Endothelial cell of umbilical vein (primary cell): ENCODE results near the gene MYOD1. TPM values are rescaled to one million over a fixed set of nuclear protein-coding genes. Genes with fewer than 3 reads are reported as not detected.

ENCODE experiments used
- BruUV-seq: library from RNA; stranded (reverse); fragments of 400-500 nt; replicated peaks from 2 replicates; lab custom pipeline; 2021; lab: Mats Ljungman, UMichigan
- CTCF ChIA-PET: fragments of 300-600, 350-600 bp; sonication (Branson Sonifier 250); formaldehyde crosslinking; loops from one replicate; lab custom pipeline; 2021; ENCODE audit warnings: antibody characterized with exemption, inconsistent platforms; lab: Charles Lee
- POLR2A ChIA-PET: fragments of 300-600, 350-600 bp; sonication (Branson Sonifier 250); formaldehyde crosslinking; loops from one replicate; lab custom pipeline; 2021; ENCODE audit warnings: antibody characterized with exemption, inconsistent platforms; lab: Charles Lee
- DNase-seq: peaks from one replicate; pipeline ENCODE4 v3.0.0-alpha.2; 2011; ENCODE audit warnings: low read depth, low spot score
- FAIRE-seq: peaks from 2 replicates; lab custom pipeline; 2011; peaks lifted over from hg19 to GRCh38; lab: Jason Lieb, UNC
- H2AFZ ChIP-seq: 2 replicates; pipeline ENCODE4 v1.6.0; 2012; ENCODE audit warnings: low read depth, low read length, control low read depth, inconsistent platforms
- H3K27ac ChIP-seq: 2 replicates; pipeline ENCODE4 v1.5.1; 2011; ENCODE audit warnings: low read depth, mild to moderate bottlenecking, control low read depth, low read length, moderate library complexity; ENCODE audit not compliant: insufficient read depth
- H3K27me3 ChIP-seq, 2 experiments: 2 replicates each; pipeline versions ENCODE4 v1.6.0 to v1.6.1; 2011; ENCODE audit warnings: low read length in 2 of 2, mixed read lengths in 1 of 2; ENCODE audit not compliant: control insufficient read depth in 2 of 2, insufficient read depth in 2 of 2
- H3K36me3 ChIP-seq, 2 experiments: 2 replicates in 1 of 2; 3 replicates in 1 of 2; pipeline ENCODE4 v1.5.1; 2011; ENCODE audit warnings: low read length in 2 of 2, mild to moderate bottlenecking in 1 of 2, moderate library complexity in 1 of 2; ENCODE audit not compliant: control insufficient read depth in 2 of 2, insufficient read depth in 2 of 2; ENCODE audit errors: extremely low read depth in 1 of 2
- H3K4me1 ChIP-seq: 3 replicates; pipeline ENCODE4 v1.5.1; 2011; ENCODE audit warnings: mild to moderate bottlenecking, low read length; ENCODE audit not compliant: control insufficient read depth, insufficient read depth; ENCODE audit errors: extremely low read depth
- H3K4me2 ChIP-seq: 2 replicates; pipeline ENCODE4 v1.6.1; 2011; ENCODE audit warnings: low read length, control low read depth, mixed read lengths; ENCODE audit not compliant: insufficient read depth
- H3K4me3 ChIP-seq, 3 experiments: fragments of 200-600 bp in 1 of 3; sonication (generic), shearing (Covaris generic) in 1 of 3; replicated peaks in 1 of 3; 2 replicates each; pipeline ENCODE4 v1.5.1; 2011 to 2016; ENCODE audit warnings: control low read depth in 3 of 3, low read length in 3 of 3, mild to moderate bottlenecking in 2 of 3, inconsistent platforms in 1 of 3, low read depth in 1 of 3, moderate library complexity in 1 of 3; ENCODE audit not compliant: insufficient read depth in 1 of 3
- H3K79me2 ChIP-seq: 2 replicates; pipeline ENCODE4 v1.6.0; 2012; ENCODE audit warnings: low read length, inconsistent platforms; ENCODE audit not compliant: control insufficient read depth, insufficient read depth
- H3K9ac ChIP-seq: replicated peaks from 2 replicates; pipeline ENCODE3; 2011; ENCODE audit warnings: low read length, control low read depth; ENCODE audit not compliant: insufficient read depth; ENCODE audit errors: extremely low read depth
- H3K9me1 ChIP-seq: replicated peaks from 3 replicates; pipeline ENCODE4 v1.6.0; 2011; ENCODE audit warnings: mild to moderate bottlenecking, low read length; ENCODE audit not compliant: control insufficient read depth, insufficient read depth; ENCODE audit errors: extremely low read depth
- H3K9me3 ChIP-seq: replicated peaks from 2 replicates; pipeline ENCODE4 v1.5.1; 2012; ENCODE audit warnings: low read length, inconsistent platforms; ENCODE audit not compliant: control insufficient read depth, insufficient read depth
- H4K20me1 ChIP-seq: replicated peaks from 2 replicates; pipeline ENCODE3; 2011; ENCODE audit warnings: mild to moderate bottlenecking, low read length; ENCODE audit not compliant: control insufficient read depth, insufficient read depth; ENCODE audit errors: extremely low read depth
- CTCF ChIP-seq, 2 donors: IDR thresholded peaks; 1 replicate in 1 of 2; 2 replicates in 1 of 2; pipeline ENCODE4 v1.5.1; 2011; ENCODE audit warnings: low read length in 2 of 2, mild to moderate bottlenecking in 2 of 2, moderate library complexity in 2 of 2, control low read depth in 1 of 2, inconsistent platforms in 1 of 2, low read depth in 1 of 2; ENCODE audit not compliant: insufficient read depth in 1 of 2; ENCODE audit errors: extremely low read depth in 1 of 2
- EZH2 ChIP-seq: IDR thresholded peaks from 2 replicates; pipeline ENCODE4 v1.6.1; 2012; ENCODE audit warnings: borderline replicate concordance, low read depth, mild to moderate bottlenecking, moderate library complexity, low read length, inconsistent platforms; ENCODE audit not compliant: severe bottlenecking
- FOS ChIP-seq: IDR thresholded peaks from 2 replicates; pipeline ENCODE4 v1.6.1; 2011; ENCODE audit warnings: mild to moderate bottlenecking, low read length, moderate library complexity, borderline replicate concordance; ENCODE audit not compliant: insufficient read depth
- GATA2 ChIP-seq: IDR thresholded peaks from 2 replicates; pipeline ENCODE4 v1.7.0; 2011; ENCODE audit warnings: low read depth, mild to moderate bottlenecking, moderate library complexity, mixed read lengths, low read length; ENCODE audit not compliant: insufficient read length, insufficient read depth
- JUN ChIP-seq: IDR thresholded peaks from 2 replicates; pipeline ENCODE4 v1.6.1; 2011; ENCODE audit warnings: borderline replicate concordance, low read depth; ENCODE audit not compliant: insufficient read length, insufficient read depth
- MAX ChIP-seq: IDR thresholded peaks from 2 replicates; pipeline ENCODE4 v1.6.1; 2011; ENCODE audit not compliant: insufficient read depth, insufficient read length
- MYC ChIP-seq: IDR thresholded peaks from one replicate; pipeline ENCODE4 v1.6.1; 2011; ENCODE audit warnings: mild to moderate bottlenecking, low read depth, low read length
- POLR2A ChIP-seq: IDR thresholded peaks from 2 replicates; pipeline ENCODE4 v1.6.1; 2012; ENCODE audit warnings: low read depth, mild to moderate bottlenecking, control low read depth, low read length
- POLR2AphosphoS5 ChIP-seq: IDR thresholded peaks from 2 replicates; pipeline ENCODE4 v1.6.1; 2012; ENCODE audit warnings: low read depth, mild to moderate bottlenecking, control low read depth, low read length, moderate library complexity; ENCODE audit not compliant: insufficient read depth
- dilution Hi-C: fragments of 300-500 bp; cut with MboI; formaldehyde crosslinking; loops from one replicate; pipeline ENCODE4 v1.15.0; 2019; ENCODE audit warnings: low sequenced_read_pairs; ENCODE audit not compliant: extremely low pct_ligation_motif_present
- intact Hi-C: fragments of 100-400 bp; cut with micrococcal nuclease; formaldehyde crosslinking; loops from one replicate; pipeline ENCODE4 v1.10.0; 2022
- polyA plus RNA-seq, 4 experiments: library from polyadenylated mRNA; depleted of rRNA in 3 of 4; stranded (reverse) in 3 of 4; unstranded in 1 of 4; fragments of >200 nt; gene quantifications; 2 replicates each; pipeline versions ENCODE4 v1.2.1 to v1.2.3, GENCODE V29; 2011 to 2012; ENCODE audit warnings: missing spikeins in 1 of 4
- total RNA-seq: library from RNA; stranded (reverse); gene quantifications from 2 replicates; pipeline ENCODE4 v1.2.3, GENCODE V29; 2021

The MYOD1 gene
- total and polyA plus RNA-seq, 2 donors (not counting 3 experiments of a cell fraction or from before 2014, with no cell fraction given), result not detected

GRCh38 chr11:17747131-17747955 is 28.0 kb downstream of the MYOD1 start:
- intact Hi-C loops, result no loop called here
- DNase-seq (no peak), FAIRE-seq (no peak)
- Histone ChIP-seq H3K27ac (no peak overlapping the region), H3K36me3 (no peaks in the 10 kb centered on the region), H3K27me3 (no peaks in the 10 kb centered on the region), H2AFZ (no peak overlapping the region), H3K4me2 (no peak overlapping the region), H3K9ac (no peak overlapping the region), H3K4me3 (no peak overlapping the region), H4K20me1 (no peaks in the 10 kb centered on the region), H3K9me1 (no peaks in the 10 kb centered on the region), H3K79me2 (no peaks in the 10 kb centered on the region), H3K9me3 (no peaks in the 10 kb centered on the region), H3K4me1 (no peaks in the 10 kb centered on the region)
- no peak for TF ChIP-seq GATA2
- TF ChIP-seq FOS, result no peak
- TF ChIP-seq POLR2AphosphoS5, result no peak
- TF ChIP-seq MYC, result no peak
- no peak for TF ChIP-seq POLR2A
- no peak for TF ChIP-seq CTCF (IDR thresholded peaks at IDR 0.05; ENCODE audit: extremely low read depth in 1 of 2, insufficient read depth in 1 of 2, low read depth in 1 of 2, low read length in 2 of 2)
- TF ChIP-seq EZH2, result no peak
- TF ChIP-seq JUN, result no peak
- TF ChIP-seq MAX, result no peak
- dilution Hi-C loops, result no loop called here
- ChIA-PET POLR2A (no interaction called here), CTCF (interaction anchor here (1.5 to 2.3 kb wide), 4 partner anchors 13 to 225 kb away, joined by 3 to 6 read pairs (median 5); no protein-coding TSS in a partner anchor)
- no TSS peak for BruUV-seq
